ENCODE measurements around the gene TRAF2. TPM values are rescaled to one million over a fixed set of nuclear protein-coding genes. Genes with fewer than 3 reads are reported as not detected.

Gene TRAF2
- total and polyA plus RNA-seq, 9 of the 15 experiments (the other 6 are each of a cell fraction or from before 2014, with no cell fraction given) = 0.24 to 45.2 (median 18.0) TPM

GRCh38 chr9:136848393-136849037 is 37.8 kb upstream of the TRAF2 start (continued):
- TF ChIP-seq FOXM1 (IDR thresholded peaks at IDR 0.05; ENCODE audit: low read depth) (no peak), FOXM1 (CRISPR knock-in tag; IDR thresholded peaks at IDR 0.05; ENCODE audit: low read depth) (0 out of 2 replicates have a peak, but pooled peaks have one; percentile 27), SRSF9 (IDR thresholded peaks at IDR 0.05; ENCODE audit: borderline replicate concordance, low read depth, low read length) (no peak), ZNF395 (CRISPR knock-in tag; IDR thresholded peaks at IDR 0.05) (0 out of 2 replicates have a peak, but pooled peaks have one; percentile 23), ZBTB7A (IDR thresholded peaks at IDR 0.05; ENCODE audit: borderline replicate concordance, control insufficient read depth, low read depth, low read length) (peak; percentile 10; the same call in 1 of the 2 replicates), MITF (IDR thresholded peaks at IDR 0.05) (no peak), ZNF134 (CRISPR knock-in tag; conservative IDR thresholded peaks at IDR 0.05) (no peak), PHF8 (IDR thresholded peaks at IDR 0.05; ENCODE audit: borderline replicate concordance, low read length) (peak; percentile 11; the same call in 1 of the 2 replicates), RBFOX2 (IDR thresholded peaks at IDR 0.05; ENCODE audit: low read depth, low read length) (peak; percentile 36), NCOR1 (IDR thresholded peaks at IDR 0.05) (peak; percentile 8; the same call in 1 of the 2 replicates)
